Left cardiac atrium (tissue), 4 donors: ENCODE data around the gene GUCY1A1. TPM values are rescaled to one million over a fixed set of nuclear protein-coding genes. Genes with fewer than 3 reads are reported as not detected.

Experiments used
- ATAC-seq, 2 donors: fragments of 200-7000 bp; cut with Tn5 transposase; one replicate each; pipeline ENCODE4 v1.9.1; 2020; ENCODE audit warnings: mild to moderate bottlenecking in 2 of 2, moderate library complexity in 2 of 2
- DNase-seq: peaks from one replicate; pipeline ENCODE4 v3.0.0-alpha.2; 2020
- intact Hi-C, 2 donors: fragments of 100-400 bp; cut with DNase I; formaldehyde crosslinking; loops; one replicate each; pipeline versions ENCODE4 v1.14.1 to v1.15.1; 2022 to 2023
- total RNA-seq, 2 donors: library from RNA; stranded (reverse); fragmentation: NEBNext Ultra II Directional; extraction: Animal tissue kit (Norgen Biotek cat#: 25700); gene quantifications; one replicate each; pipeline ENCODE4 v1.2.1, GENCODE V29; 2021
- donor health status: DM: no; HTN: yes; CAD: no.
- donor health status: DM: no; HTN: yes; CAD: no; lungs with severe emphysema.
- donor health status: DM: yes; HTN: yes; CAD: no.
- donor health status: Dilated cardiomyopathy.

GUCY1A1 gene
- total RNA-seq, 2 donors from 2014 or later, result 34.2 to 53.5 TPM

DNA sequence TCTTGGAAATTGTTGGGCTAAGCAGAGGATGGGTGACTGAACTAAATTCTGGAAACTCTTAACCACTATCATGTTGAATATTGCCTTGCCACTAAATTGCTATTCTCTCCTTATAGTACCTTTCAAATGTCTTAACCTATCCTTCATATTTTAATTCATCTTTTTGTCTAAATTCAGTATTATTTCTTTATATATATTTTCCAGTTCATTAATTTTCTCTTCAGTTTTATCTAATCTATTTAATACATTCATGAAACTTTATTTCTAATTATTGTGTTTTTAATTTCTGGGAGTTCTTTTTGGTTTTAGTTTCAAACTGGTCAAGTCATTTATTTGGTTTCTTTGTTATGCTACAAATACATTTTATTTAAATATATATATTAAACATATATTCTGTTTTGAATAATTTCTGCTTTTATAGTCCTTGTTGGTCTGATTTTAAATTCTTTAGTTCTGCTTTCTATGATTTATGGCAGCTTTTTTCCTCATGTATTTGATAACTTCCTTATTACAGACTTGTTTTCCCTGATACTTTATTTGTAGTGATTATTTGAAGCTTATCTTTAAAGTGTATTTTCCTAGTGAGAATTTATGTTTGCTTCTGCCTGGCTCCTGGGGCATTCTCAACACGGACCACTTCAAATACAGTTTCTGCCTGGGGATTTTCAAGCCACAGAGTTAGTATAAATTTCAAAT lies 8.5 kb upstream of the GUCY1A1 start:
- ATAC-seq (no peak), DNase-seq (no peak)
- intact Hi-C loops, result no loop called here

DNA sequence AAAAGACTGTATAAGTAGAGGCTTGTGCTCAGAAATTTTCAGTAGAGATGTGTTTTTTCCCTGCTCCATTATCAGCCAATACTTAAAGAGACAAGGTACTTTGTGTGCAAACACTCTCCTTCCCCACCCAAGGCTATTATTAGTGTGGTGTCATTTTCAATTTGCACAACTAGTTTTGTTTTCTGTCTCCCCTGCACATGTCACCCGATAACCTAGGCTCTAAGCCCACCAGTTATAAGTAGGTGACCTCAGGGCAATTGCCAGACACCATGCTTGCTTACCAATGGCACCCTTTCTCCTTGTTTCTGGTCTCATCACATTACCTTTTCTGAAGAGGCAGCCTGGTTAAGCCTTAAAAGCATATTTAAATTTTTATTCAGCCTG lies 8.0 kb upstream of the GUCY1A1 start:
- intact Hi-C loops, result no loop called here
- no peak for ATAC-seq

GRCh38 chr4:155659176-155659575 lies 7.5 kb upstream of the GUCY1A1 start:
- intact Hi-C loops, result no loop called here
- DNase-seq (no peak), ATAC-seq (no peak)

More for the DNA sequence above, 8.0 kb upstream of the GUCY1A1 start:
- DNase-seq, result no peak

DNA sequence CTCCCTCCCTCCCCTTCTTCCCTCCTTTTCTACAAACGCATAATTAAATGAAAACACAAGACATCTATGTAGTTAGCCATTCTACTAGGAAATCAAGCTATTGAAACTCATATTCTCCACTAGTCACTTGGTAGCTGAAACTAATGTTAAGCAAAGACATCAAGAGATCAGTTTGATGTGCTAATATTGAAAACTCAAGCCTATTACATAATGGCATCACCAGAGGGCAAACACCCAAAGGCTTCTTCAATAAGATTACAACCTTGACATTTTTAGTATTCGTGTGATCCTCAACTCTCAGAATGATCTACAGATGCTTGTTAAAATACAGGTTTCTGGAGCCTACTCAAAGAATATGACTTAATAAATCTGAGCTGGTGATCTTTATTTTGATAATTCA lies 6.2 kb upstream of the GUCY1A1 start:
- ATAC-seq (no peak), DNase-seq (no peak)
- intact Hi-C loops, result loop anchor here in 1 of 2 donors (10.0 kb wide), 2 partner anchors 104 to 216 kb away; no protein-coding TSS in a partner anchor

DNA sequence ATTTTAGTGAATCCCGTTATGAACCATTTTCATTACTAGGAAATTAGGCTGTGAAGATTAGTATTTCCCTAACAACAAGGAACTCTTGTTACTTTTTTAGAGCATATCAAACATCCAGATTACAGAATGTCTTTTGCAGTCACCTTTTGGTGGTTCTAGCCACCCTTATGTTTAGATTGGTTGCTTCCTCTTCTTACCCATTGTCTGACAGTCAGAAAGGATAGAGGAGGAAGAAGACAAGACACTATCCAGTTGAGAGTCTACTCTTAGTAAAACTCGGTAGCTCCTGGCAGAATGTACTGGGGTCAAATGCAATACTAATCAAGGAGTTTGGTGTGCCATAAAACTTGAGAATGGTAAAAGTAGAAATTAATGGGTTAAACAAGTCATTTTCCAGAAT lies 1.6 kb upstream of the GUCY1A1 start:
- ATAC-seq (no peak), DNase-seq (no peak)
- intact Hi-C loops, result loop anchor here in 1 of 2 donors (5.0 to 10.0 kb wide), 3 partner anchors 100 to 220 kb away; no protein-coding TSS in a partner anchor

GRCh38 chr4:155667222-155667567 lies 547 bp downstream of the GUCY1A1 start:
- DNase-seq, result peak; percentile 67
- ATAC-seq, result peak; percentile 68 to 73
- intact Hi-C loops, result loop anchor here in 1 of 2 donors (5.0 to 10.0 kb wide), 3 partner anchors 98 to 222 kb away; no protein-coding TSS in a partner anchor

DNA sequence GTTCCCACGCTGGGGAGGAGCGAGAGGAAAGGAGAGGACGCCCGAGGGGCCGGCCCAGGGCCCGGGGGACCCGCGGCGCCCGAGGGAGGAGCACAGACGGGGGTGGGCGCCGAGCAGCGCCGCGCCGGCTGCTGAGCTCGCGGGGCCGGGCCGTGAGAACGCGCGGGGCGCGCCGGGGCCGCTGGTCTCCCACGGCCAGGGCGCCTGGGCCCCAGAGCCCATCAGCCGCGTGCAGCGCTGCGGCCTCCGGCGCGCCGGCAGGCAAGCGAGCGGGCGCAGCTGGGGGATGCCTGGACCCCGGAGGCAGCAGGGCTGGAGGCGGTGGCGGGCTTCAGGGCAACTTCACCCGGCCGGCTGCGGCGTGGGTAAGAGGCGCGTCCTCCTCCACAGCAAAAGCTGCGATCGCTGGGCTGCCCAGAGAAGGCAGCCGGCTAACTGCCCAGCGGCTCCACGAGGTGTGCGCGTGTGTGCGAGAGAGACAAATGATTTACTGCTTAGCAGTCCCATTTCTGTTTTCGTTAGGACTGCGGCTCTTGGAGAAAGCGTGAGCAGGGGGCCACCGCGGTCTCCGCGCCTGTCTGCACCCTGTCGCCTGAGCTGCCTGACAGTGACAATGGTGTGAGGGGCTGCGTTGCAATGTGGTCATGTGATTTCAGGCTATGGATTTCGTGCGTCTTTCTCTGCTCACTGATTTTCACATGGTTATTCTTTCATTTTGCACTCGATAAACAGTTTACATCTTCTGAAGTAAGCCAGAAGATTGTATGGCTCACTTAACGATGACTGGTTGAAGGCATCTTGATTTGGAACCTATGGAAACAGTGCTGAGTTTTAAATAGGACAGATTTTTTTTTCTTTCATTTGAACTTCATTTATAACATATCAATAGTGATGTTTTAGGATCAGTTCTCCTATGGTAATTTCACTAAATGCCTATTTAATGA lies 1.2 kb downstream of the GUCY1A1 start:
- ATAC-seq (peak; percentile 88 to 89), DNase-seq (peak; percentile 58)
- intact Hi-C loops, result loop anchor here in 1 of 2 donors (5.0 to 10.0 kb wide), 3 partner anchors 97 to 223 kb away; no protein-coding TSS in a partner anchor

- ATAC-seq (no peak), DNase-seq (no peak)
- intact Hi-C loops, result loop anchor here in 1 of 2 donors (5.0 to 10.0 kb wide), 3 partner anchors 96 to 224 kb away; no protein-coding TSS in a partner anchor
These were observed 2.1 kb downstream of the GUCY1A1 start for GRCh38 chr4:155668707-155669220.

GRCh38 chr4:155672342-155672741 lies 5.7 kb downstream of the GUCY1A1 start:
- intact Hi-C loops, result no loop called here
- no peak for ATAC-seq
- DNase-seq, result no peak

DNA sequence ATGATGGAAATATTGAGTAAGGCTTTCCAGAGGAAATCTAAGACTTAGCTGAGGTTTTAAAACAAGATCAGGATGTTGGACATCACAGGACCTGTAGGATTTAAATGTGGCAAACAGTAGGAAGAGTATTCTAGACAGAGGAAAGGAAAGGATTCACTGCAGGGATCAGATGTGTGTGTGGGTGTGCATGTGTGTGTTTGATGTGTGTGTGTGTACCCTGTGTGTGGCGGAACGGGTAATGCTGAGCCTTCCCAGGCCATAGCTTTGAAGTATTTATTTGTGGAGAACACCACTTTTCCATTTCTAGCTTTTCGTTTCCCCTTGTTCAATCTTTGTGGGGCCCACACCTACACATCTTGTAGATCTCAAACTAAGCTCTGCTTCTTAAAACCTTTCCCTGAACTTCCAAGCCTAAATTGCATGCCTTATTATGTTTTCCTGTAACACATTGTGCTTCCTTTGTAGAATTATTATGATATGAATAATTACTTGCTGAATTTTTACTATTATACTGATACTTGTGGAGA lies 6.9 kb downstream of the GUCY1A1 start:
- ATAC-seq, result no peak
- no peak for DNase-seq
- intact Hi-C loops, result no loop called here

DNA sequence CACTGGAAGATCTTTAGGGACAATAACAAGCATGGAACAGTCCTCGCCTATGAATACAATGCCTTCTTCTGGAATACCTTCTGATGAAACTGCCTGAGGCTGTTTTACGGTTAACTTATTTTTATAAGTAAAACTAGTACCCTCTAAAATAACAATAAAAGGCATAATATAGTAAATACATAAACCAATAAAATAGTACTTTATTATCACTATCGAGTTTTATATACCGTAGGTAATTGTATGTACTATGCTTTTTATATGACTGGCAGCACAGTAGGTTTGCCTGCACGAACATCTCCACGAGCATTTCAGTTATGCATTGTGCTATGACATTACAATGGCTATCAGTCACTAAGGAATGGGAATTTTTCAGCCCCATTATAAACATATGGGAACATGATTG lies 8.0 kb downstream of the GUCY1A1 start:
- intact Hi-C loops, result no loop called here
- ATAC-seq, result no peak
- DNase-seq, result no peak

DNA sequence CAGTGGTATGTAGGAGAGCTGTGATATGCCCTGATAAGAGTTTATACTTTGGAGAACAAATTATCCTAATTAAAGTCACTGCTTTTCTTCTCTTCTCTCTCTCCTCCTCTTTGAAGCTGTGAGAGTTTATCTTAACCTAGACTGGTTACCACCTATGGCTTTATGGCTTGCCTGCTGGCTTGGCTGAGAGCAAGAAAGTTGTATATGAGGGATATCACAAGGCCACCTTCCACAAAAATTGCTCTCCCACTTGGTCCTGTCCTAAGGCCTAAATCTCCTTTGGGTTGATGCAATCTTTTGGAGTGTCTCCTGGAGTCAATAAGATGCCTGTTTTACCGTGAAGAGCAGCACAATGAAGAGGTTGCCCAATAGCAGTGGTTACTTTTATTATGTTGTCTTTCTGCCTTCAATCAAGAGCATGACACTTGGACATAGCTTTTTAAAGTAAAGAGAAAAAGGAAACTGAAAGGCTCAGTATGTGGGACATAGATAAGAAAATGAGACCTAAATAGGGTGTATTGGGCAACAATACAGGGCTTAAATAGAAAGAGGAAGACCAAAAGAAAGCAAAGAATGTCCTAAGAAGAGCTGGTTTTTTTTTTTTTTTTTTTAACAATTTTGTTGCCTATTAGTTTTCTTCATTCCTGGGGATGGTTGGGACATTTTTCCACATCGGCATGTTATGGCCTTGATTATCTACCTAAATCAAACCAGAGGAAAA lies 9.2 kb downstream of the GUCY1A1 start:
- DNase-seq, result no peak
- intact Hi-C loops, result no loop called here
- peak in 1 of 2 donors; percentile 36 for ATAC-seq

GRCh38 chr4:155676430-155676825 lies 9.8 kb downstream of the GUCY1A1 start:
- DNase-seq (no peak), ATAC-seq (peak in 1 of 2 donors; percentile 57)
- intact Hi-C loops, result no loop called here

DNA sequence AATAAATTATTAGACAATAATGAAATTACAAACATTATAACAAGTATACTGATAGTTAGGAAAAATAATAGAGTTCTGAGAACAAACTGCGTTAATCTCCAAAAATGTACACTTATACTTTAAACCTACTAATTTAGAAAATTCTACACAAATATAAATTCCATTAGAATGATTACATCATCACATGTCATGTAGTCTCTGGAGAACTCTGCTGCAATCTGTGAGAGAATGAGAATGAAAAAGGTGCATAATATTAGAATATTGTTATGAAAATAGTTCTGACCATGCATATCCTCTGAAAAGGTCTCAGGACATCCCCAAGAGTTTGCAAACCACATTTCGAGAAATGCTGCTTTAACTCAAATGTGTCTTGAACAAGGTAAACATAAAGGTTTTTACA lies 11.4 kb downstream of the GUCY1A1 start:
- DNase-seq (no peak), ATAC-seq (no peak)
- intact Hi-C loops, result no loop called here

DNA sequence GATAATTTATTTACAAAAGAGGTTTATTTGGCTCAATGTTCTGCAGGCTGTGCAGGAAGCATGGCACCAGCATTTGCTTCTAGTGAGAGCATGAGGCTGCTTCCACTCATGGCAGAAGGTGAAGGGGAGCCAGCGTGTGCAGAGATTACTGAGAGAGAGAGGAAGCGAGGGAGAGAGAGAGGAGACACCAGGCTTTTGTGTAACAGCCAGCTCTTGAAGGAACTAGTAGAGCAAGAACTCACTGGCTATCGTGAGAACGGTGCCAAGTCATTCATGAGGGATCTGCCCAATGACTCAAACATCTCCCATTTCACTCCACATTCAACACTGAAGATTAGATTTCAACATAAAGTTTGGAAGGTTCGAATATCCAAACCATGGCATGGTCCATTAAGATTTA lies 12.7 kb downstream of the GUCY1A1 start:
- intact Hi-C loops, result no loop called here
- ATAC-seq (peak; percentile 72 to 87), DNase-seq (peak; percentile 37)

- no peak for ATAC-seq
- intact Hi-C loops, result no loop called here
- no peak for DNase-seq
These were observed 15.2 kb downstream of the GUCY1A1 start for GRCh38 chr4:155681886-155682285.

GRCh38 chr4:155684423-155684822 lies 17.8 kb downstream of the GUCY1A1 start:
- DNase-seq (no peak), ATAC-seq (no peak)
- intact Hi-C loops, result no loop called here

DNA sequence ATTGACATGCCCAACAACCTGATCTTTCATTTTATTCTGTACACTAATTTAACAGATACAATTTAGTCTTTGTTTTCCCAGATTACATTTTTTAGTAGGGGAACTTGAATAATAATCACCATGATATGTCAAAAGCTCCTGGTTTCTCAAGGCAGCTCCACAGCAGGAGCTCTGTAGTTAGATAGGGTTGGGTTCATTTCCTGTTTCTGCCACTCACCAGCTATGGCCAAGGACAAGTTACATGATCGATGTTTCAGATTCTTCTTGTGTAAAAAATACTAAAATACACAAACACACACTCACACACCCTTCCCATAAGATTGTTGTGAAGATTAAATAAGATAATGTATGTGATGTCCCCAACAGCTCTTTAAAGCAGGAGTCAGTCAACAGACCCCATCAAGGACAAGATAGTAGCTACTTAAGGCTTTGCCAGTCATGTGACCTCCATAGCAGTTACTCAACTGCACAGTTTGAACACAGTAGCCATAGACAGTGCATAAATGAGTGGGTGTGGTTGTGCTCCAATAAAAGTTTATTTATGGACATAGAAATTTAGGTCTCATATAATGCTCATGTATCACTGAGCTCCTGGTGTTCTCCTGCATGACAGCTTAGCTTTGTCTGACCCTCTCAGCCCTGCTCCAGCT lies 18.4 kb downstream of the GUCY1A1 start:
- intact Hi-C loops, result no loop called here
- ATAC-seq, result no peak
- DNase-seq, result no peak
